NT2/D1 (cell line): ENCODE data around the gene SAT2.

Experiments used
- YY1 ChIP-seq: IDR thresholded peaks from 2 replicates; pipeline ENCODE4 v1.6.1; 2011; ENCODE audit not compliant: insufficient read length, insufficient read depth
- ZNF274 ChIP-seq: IDR thresholded peaks from 2 replicates; pipeline ENCODE4 v1.6.1; 2011; ENCODE audit warnings: mild to moderate bottlenecking, low read depth, low read length

- TF ChIP-seq YY1: no peak
- TF ChIP-seq ZNF274: no peak
Measured at GRCh38 chr17:7606280-7606679, 21.3 kb downstream of the SAT2 start.
